ENCODE data around the gene CDC42BPA.

GRCh38 chr1:227131193-227131592, 187.1 kb downstream of the CDC42BPA start:
- TF ChIP-seq CTCF (IDR thresholded peaks at IDR 0.05) = peak in 3 of 5 experiments; percentile 25 to 37 (median 37)
- TF ChIP-seq POLR2A (IDR thresholded peaks at IDR 0.05) = no peak
